HCT116 (cell line): Measurements from ENCODE around the gene CTXN1. TPM values are rescaled to one million over a fixed set of nuclear protein-coding genes. Genes with fewer than 3 reads are reported as not detected.

ENCODE experiments used
- ATAC-seq: fragments of 200-7000 bp; cut with Tn5 transposase; 2 replicates; pipeline ENCODE4 v1.9.1; 2020; ENCODE audit warnings: mild to moderate bottlenecking, moderate library complexity
- BruUV-seq: library from RNA; stranded (reverse); fragments of 400-500 nt; replicated peaks from 2 replicates; lab custom pipeline; 2021; lab: Mats Ljungman, UMichigan
- CTCF ChIA-PET: fragments of 300-600 bp; sonication (Branson Sonifier 250); formaldehyde crosslinking; loops from one replicate; lab custom pipeline; 2021; ENCODE audit warnings: antibody characterized with exemption; lab: Charles Lee
- POLR2A ChIA-PET: fragments of 300-600, 350-600 bp; sonication (Branson Sonifier 250); formaldehyde crosslinking; loops from one replicate; lab custom pipeline; 2021; ENCODE audit warnings: antibody characterized with exemption; lab: Charles Lee
- RAD21 ChIA-PET, 2 experiments: fragments of 300-600 bp; sonication (Branson Sonifier 250); formaldehyde crosslinking; loops; one replicate each; lab custom pipeline; 2023; ENCODE audit warnings: low total read pairs in 2 of 2; ENCODE audit not compliant: uncharacterized antibody in 2 of 2, unreplicated experiment in 2 of 2, low non-redundant PET in 1 of 2; lab: Charles Lee
- DNase-seq: peaks from one replicate; pipeline ENCODE4 v3.0.0-alpha.2; 2010; ENCODE audit warnings: low read depth, low spot score
- H2AFZ ChIP-seq: fragments of 200-600 bp; shearing (Covaris generic), sonication (generic); 2 replicates; pipeline ENCODE4 v1.6.1; 2017; ENCODE audit warnings: low read depth, mixed run types, mixed read lengths, antibody characterized with exemption, low read length; ENCODE audit not compliant: poor library complexity, severe bottlenecking
- H3K27ac ChIP-seq: 2 replicates; pipeline ENCODE4 v1.5.1; 2012; ENCODE audit warnings: low read depth, low read length
- H3K27me3 ChIP-seq: fragments of 200-600 bp; sonication (generic); 2 replicates; pipeline ENCODE4 v1.6.1; 2016; ENCODE audit warnings: mixed run types, low read length, mixed read lengths; ENCODE audit not compliant: insufficient read depth
- H3K36me3 ChIP-seq, 2 experiments: fragments of 200-500 bp in 1 of 2; fragments of 200-600 bp in 1 of 2; sonication (Bioruptor generic) in 1 of 2; sonication (generic) in 1 of 2; 2 replicates each; pipeline versions ENCODE4 v1.5.1 to v1.6.1; 2014 to 2016; ENCODE audit warnings: low read length in 2 of 2, inconsistent platforms in 1 of 2, mixed read lengths in 1 of 2, mixed run types in 1 of 2; ENCODE audit not compliant: insufficient read depth in 2 of 2, control insufficient read depth in 1 of 2
- H3K4me1 ChIP-seq, 2 experiments: fragments of 200-600 bp in 1 of 2; sonication (generic) in 1 of 2; 2 replicates each; pipeline versions ENCODE4 v1.5.1 to v1.6.1; 2012 to 2017; ENCODE audit warnings: low read length in 2 of 2, inconsistent platforms in 1 of 2, mild to moderate bottlenecking in 1 of 2, mixed read lengths in 1 of 2, mixed run types in 1 of 2, moderate library complexity in 1 of 2; ENCODE audit not compliant: insufficient read depth in 2 of 2, control insufficient read depth in 1 of 2
- H3K4me2 ChIP-seq: fragments of 200-600 bp; sonication (generic); 2 replicates; pipeline ENCODE4 v1.6.1; 2017; ENCODE audit warnings: mixed run types, low read length, mixed read lengths
- H3K4me3 ChIP-seq, 2 experiments: fragments of 200-600 bp in 1 of 2; sonication (generic) in 1 of 2; replicated peaks in 1 of 2; 2 replicates each; pipeline ENCODE4 v1.5.1; 2011 to 2016; ENCODE audit warnings: low read length in 2 of 2, control low read depth in 1 of 2, low read depth in 1 of 2, mild to moderate bottlenecking in 1 of 2, mixed read lengths in 1 of 2, mixed run types in 1 of 2
- H3K79me2 ChIP-seq: fragments of 200-600 bp; sonication (generic); 2 replicates; pipeline ENCODE4 v1.6.1; 2017; ENCODE audit warnings: mild to moderate bottlenecking, mixed run types, low read length, moderate library complexity, mixed read lengths; ENCODE audit not compliant: insufficient read depth
- H3K9ac ChIP-seq: fragments of 200-600 bp; sonication (generic); 2 replicates; pipeline ENCODE4 v1.6.1; 2016; ENCODE audit warnings: low read length, mixed read lengths
- H3K9me2 ChIP-seq: fragments of 200-600 bp; sonication (generic), shearing (Covaris generic); 2 replicates; pipeline ENCODE4 v1.6.1; 2017; ENCODE audit warnings: mixed run types, mild to moderate bottlenecking, moderate library complexity; ENCODE audit not compliant: insufficient read depth
- H3K9me3 ChIP-seq, 2 experiments: fragments of 200-500 bp in 1 of 2; fragments of 200-600 bp in 1 of 2; sonication (Bioruptor generic) in 1 of 2; sonication (generic) in 1 of 2; 2 replicates each; pipeline ENCODE4 v1.6.1; 2014 to 2017; ENCODE audit warnings: low read length in 2 of 2, mixed read lengths in 2 of 2, inconsistent platforms in 1 of 2, low read depth in 1 of 2, mild to moderate bottlenecking in 1 of 2, mixed run types in 1 of 2, moderate library complexity in 1 of 2; ENCODE audit not compliant: control insufficient read depth in 1 of 2, insufficient read depth in 1 of 2
- H4K20me1 ChIP-seq: fragments of 200-600 bp; sonication (generic), shearing (Covaris generic); 2 replicates; pipeline ENCODE4 v1.6.1; 2017; ENCODE audit warnings: mixed run types, mild to moderate bottlenecking, moderate library complexity; ENCODE audit not compliant: insufficient read depth
- ATF3 ChIP-seq: IDR thresholded peaks from 2 replicates; pipeline ENCODE4 v1.6.1; 2012
- CEBPB ChIP-seq: IDR thresholded peaks from 2 replicates; pipeline ENCODE4 v1.6.1; 2012; ENCODE audit warnings: low read depth
- CTCF ChIP-seq, 3 experiments: fragments of 200-600 bp in 1 of 3; sonication (generic) in 1 of 3; IDR thresholded peaks in 2 of 3; conservative IDR thresholded peaks in 1 of 3; 2 replicates each; pipeline ENCODE4 v1.5.1; 2012 to 2017; ENCODE audit warnings: low read depth in 2 of 3, low read length in 2 of 3, antibody characterized with exemption in 1 of 3, borderline replicate concordance in 1 of 3, control low read depth in 1 of 3, mild to moderate bottlenecking in 1 of 3, mixed read lengths in 1 of 3, mixed run types in 1 of 3, moderate library complexity in 1 of 3; ENCODE audit not compliant: insufficient read depth in 1 of 3
- EGR1 ChIP-seq: IDR thresholded peaks from 2 replicates; pipeline ENCODE4 v1.6.1; 2012; ENCODE audit warnings: low read depth
- EZH2phosphoT487 ChIP-seq: fragments of 200-600 bp; IDR thresholded peaks from 2 replicates; pipeline ENCODE4 v1.6.1; 2018; ENCODE audit warnings: antibody characterized with exemption, borderline replicate concordance
- FOSL1 ChIP-seq: IDR thresholded peaks from 2 replicates; pipeline ENCODE4 v1.6.1; 2012; ENCODE audit warnings: low read depth
- JUND ChIP-seq: IDR thresholded peaks from 2 replicates; pipeline ENCODE4 v1.6.1; 2012
- MAX ChIP-seq: IDR thresholded peaks from 2 replicates; pipeline ENCODE4 v1.6.1; 2012
- POLR2A ChIP-seq: IDR thresholded peaks from 2 replicates; pipeline ENCODE4 v1.7.0; 2011; ENCODE audit warnings: borderline replicate concordance; ENCODE audit not compliant: insufficient read depth, insufficient read length; ENCODE audit errors: extremely low read depth
- POLR2AphosphoS5 ChIP-seq: IDR thresholded peaks from 2 replicates; pipeline ENCODE4 v1.6.1; 2011; ENCODE audit warnings: mild to moderate bottlenecking, low read depth, low read length, moderate library complexity
- REST ChIP-seq: IDR thresholded peaks from 2 replicates; pipeline ENCODE4 v1.6.1; 2012; ENCODE audit warnings: low read depth
- SP1 ChIP-seq: IDR thresholded peaks from 2 replicates; pipeline ENCODE4 v1.6.1; 2012; ENCODE audit warnings: low read depth
- SRF ChIP-seq: IDR thresholded peaks from 2 replicates; pipeline ENCODE4 v1.6.1; 2012; ENCODE audit warnings: low read depth
- TCF7L2 ChIP-seq: IDR thresholded peaks from 2 replicates; pipeline ENCODE4 v1.7.0; 2011; ENCODE audit warnings: borderline replicate concordance, inconsistent platforms; ENCODE audit not compliant: insufficient read depth, insufficient read length; ENCODE audit errors: extremely low read depth
- ZBTB33 ChIP-seq: IDR thresholded peaks from 2 replicates; pipeline ENCODE4 v1.6.1; 2011; ENCODE audit warnings: mild to moderate bottlenecking, low read length, moderate library complexity; ENCODE audit not compliant: insufficient replicate concordance; ENCODE audit errors: extremely low read depth
- ZFX ChIP-seq: fragments of 450-650 bp; IDR thresholded peaks from 2 replicates; pipeline ENCODE4 v1.6.1; 2017
- ZNF274 ChIP-seq: fragments of 200-500 bp; sonication (Bioruptor generic); IDR thresholded peaks from 2 replicates; pipeline ENCODE4 v1.6.1; 2014; ENCODE audit warnings: mild to moderate bottlenecking, low read depth, low read length, inconsistent platforms
- intact Hi-C: fragments of 100-400 bp; cut with micrococcal nuclease; formaldehyde crosslinking; loops from 2 replicates; pipeline ENCODE4 v1.10.0; 2022
- total RNA-seq: library from RNA; stranded (reverse); gene quantifications from one replicate; pipeline ENCODE4 v1.2.1, GENCODE V29; 2021; ENCODE audit not compliant: unreplicated experiment

Gene CTXN1
- total RNA-seq, 1 experiment from 2014 or later = 56.0 TPM

- Histone ChIP-seq H2AFZ (no peak overlapping the region), H4K20me1 (no peaks in the 10 kb centered on the region), H3K9me3 (no peaks in the 10 kb centered on the region), H3K79me2 (peaks cover 29% of the 10 kb centered on the region; the same call in 1 of the 2 replicates), H3K9me2 (no peaks in the 10 kb centered on the region), H3K4me1 (no peaks in the 10 kb centered on the region), H3K4me3 (no peak overlapping the region), H3K27ac (no peak overlapping the region), H3K27me3 (no peaks in the 10 kb centered on the region), H3K36me3 (peaks cover 42 to 45% of the 10 kb centered on the region in 2 experiments; a peak in 3 of 4 replicates), H3K4me2 (no peak overlapping the region), H3K9ac (no peak overlapping the region)
- peak; percentile 12; the same call in 1 of the 2 replicates for ATAC-seq
- TF ChIP-seq FOSL1 = no peak
- TF ChIP-seq POLR2A = no peak
- TF ChIP-seq MAX = no peak
- TF ChIP-seq JUND = no peak
- TF ChIP-seq CTCF (IDR thresholded peaks at IDR 0.05 in 2 of 3, conservative IDR thresholded peaks at IDR 0.05 in 1 of 3; ENCODE audit: borderline replicate concordance in 1 of 3, insufficient read depth in 1 of 3, low read depth in 2 of 3, low read length in 2 of 3) = no peak
- no peak for TF ChIP-seq ZNF274
- no peak for TF ChIP-seq POLR2AphosphoS5
- TF ChIP-seq REST = no peak
- no peak for TF ChIP-seq EGR1
- no peak for TF ChIP-seq EZH2phosphoT487
- no peak for TF ChIP-seq SP1
- TF ChIP-seq TCF7L2 = no peak
- TF ChIP-seq SRF = no peak
- TF ChIP-seq ATF3 = no peak
- TF ChIP-seq CEBPB = no peak
- no peak for TF ChIP-seq ZBTB33
- no peak for TF ChIP-seq ZFX
- BruUV-seq = no TSS peak
- intact Hi-C loops = no loop called here
- ChIA-PET CTCF (interaction anchor here (0.5 to 1.5 kb wide), 4 partner anchors 10 to 873 kb away, joined by 3 to 5 read pairs (median 4); no protein-coding TSS in a partner anchor), RAD21 (no interaction called here), POLR2A (no interaction called here)
- no peak for DNase-seq
Measured at GRCh38 chr19:7971553-7972520, 45.9 kb upstream of the CTXN1 start.
